NCI-H510A (cell line): Measurements from ENCODE around the gene UBASH3A.

Source experiments
- DNase-seq: peaks from one replicate; lab custom pipeline; 2025; lab: John Stamatoyannopoulos, UW

UBASH3A gene

GRCh38 chr21:42491328-42491727 lies 87.6 kb downstream of the UBASH3A start:
- DNase-seq, result no peak

DNA sequence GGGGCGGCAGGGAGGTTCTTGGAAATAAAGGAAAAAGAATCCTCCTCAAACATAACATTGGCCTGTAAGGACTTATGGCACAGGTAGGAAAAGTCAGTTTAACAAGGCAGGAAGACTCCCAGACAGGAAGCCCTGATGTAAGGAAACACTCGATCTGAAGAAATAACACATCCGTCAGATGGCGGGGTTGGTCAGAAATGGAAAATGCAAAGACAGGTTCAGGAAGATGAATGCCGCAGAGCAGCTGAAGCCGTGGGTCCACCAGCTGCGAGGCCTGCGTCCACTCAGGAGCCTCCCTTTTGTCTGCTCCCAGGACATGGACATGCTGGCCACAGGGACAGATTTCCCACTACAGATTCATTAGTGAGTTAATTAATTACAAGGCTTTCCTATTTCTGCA lies 88.5 kb downstream of the UBASH3A start:
- no peak for DNase-seq

- DNase-seq, result no peak
Measured at GRCh38 chr21:42493109-42494060, 89.7 kb downstream of the UBASH3A start.

GRCh38 chr21:42495027-42495426 lies 91.3 kb downstream of the UBASH3A start:
- DNase-seq, result no peak

- DNase-seq, result peak; percentile 40
Measured at GRCh38 chr21:42495765-42496119, 92.0 kb downstream of the UBASH3A start.

DNA sequence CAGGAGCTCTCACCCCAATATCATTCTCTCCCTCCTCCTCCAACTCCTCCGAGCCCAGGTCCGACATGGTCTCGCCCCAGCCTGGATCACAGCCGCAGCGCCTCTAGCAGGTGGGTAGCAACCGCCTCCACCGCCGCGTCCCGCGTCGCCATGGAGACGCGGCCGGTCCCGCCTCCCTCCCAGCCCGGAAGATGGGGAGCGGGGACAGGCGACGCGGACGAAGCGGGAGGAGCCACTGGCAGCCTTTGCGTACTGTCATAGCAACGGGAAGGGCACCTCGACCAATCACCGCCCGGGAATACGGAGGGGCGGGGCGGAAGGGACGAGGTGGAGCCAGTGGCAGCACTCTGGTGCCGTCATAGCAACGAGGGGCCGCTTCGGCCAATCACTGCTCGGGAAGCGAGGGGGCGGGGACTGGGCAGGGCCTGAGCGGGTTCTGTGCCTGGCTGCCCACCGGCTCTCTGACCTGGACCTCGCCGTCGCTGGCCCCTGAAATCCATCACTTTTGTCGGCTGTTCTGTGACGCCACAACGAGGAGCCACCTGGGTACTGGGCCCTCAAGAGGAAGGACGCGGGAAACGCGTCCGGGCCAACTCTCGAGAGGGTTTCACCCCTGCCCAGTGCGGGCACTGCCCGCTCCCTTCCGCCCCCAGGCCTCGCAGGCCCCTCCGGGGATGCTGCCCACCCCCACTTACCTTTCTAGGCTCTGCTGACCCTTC lies 92.6 kb downstream of the UBASH3A start, which contains the start of gene RSPH1:
TSS of gene RSPH1 (minus strand) at position 105 of the 719 bp plus-strand sequence. CDS start at position 67, 38 bp downstream.
- DNase-seq, result peak; percentile 97

GRCh38 chr21:42496839-42497202 lies 93.1 kb downstream of the UBASH3A start:
- DNase-seq, result no peak
